HG02798 (cell line): ENCODE results near the gene SLC12A2.

Experiments
- ATAC-seq: cut with Tn5 transposase; IDR thresholded peaks from one replicate; pipeline ENCODE4 v1.9.1; 2021; ENCODE audit warnings: mild to moderate bottlenecking; ENCODE audit not compliant: unreplicated experiment, poor library complexity

SLC12A2 gene

GRCh38 chr5:128156521-128156920, 73.0 kb downstream of the SLC12A2 start:
- ATAC-seq, result no peak

GRCh38 chr5:128158342-128158741, 74.8 kb downstream of the SLC12A2 start:
- no peak for ATAC-seq

- ATAC-seq, result no peak
Observed at GRCh38 chr5:128163991-128164390, 80.4 kb downstream of the SLC12A2 start.

- ATAC-seq, result no peak
Observed at GRCh38 chr5:128169401-128170017, 85.9 kb downstream of the SLC12A2 start.

- no peak for ATAC-seq
Observed at GRCh38 chr5:128172102-128172501, 88.5 kb downstream of the SLC12A2 start.

GRCh38 chr5:128174951-128175350, 91.4 kb downstream of the SLC12A2 start:
- ATAC-seq, result no peak

- ATAC-seq, result peak; percentile 54
Observed at GRCh38 chr5:128192368-128192767, 108.8 kb downstream of the SLC12A2 start.

GRCh38 chr5:128193665-128194390, 110.3 kb downstream of the SLC12A2 start:
- ATAC-seq, result no peak

GRCh38 chr5:128195316-128195715, 111.8 kb downstream of the SLC12A2 start:
- ATAC-seq, result no peak

GRCh38 chr5:128196080-128196479, 112.5 kb downstream of the SLC12A2 start:
- ATAC-seq, result no peak

- no peak for ATAC-seq
Observed at GRCh38 chr5:128196791-128197190, 113.2 kb downstream of the SLC12A2 start.

GRCh38 chr5:128197896-128198522, 114.4 kb downstream of the SLC12A2 start:
- ATAC-seq, result no peak

GRCh38 chr5:128199104-128199503, 115.5 kb downstream of the SLC12A2 start:
- no peak for ATAC-seq

GRCh38 chr5:128199611-128200010, 116.0 kb downstream of the SLC12A2 start:
- ATAC-seq, result no peak

- peak; percentile 96 for ATAC-seq
Observed at GRCh38 chr5:128201065-128201926, 117.7 kb downstream of the SLC12A2 start.

- ATAC-seq, result no peak
Observed at GRCh38 chr5:128202320-128202719, 118.8 kb downstream of the SLC12A2 start.

GRCh38 chr5:128208436-128208835, 124.9 kb downstream of the SLC12A2 start:
- ATAC-seq, result no peak

- ATAC-seq, result no peak
Observed at GRCh38 chr5:128212191-128212806, 128.7 kb downstream of the SLC12A2 start.

GRCh38 chr5:128213340-128213739, 129.8 kb downstream of the SLC12A2 start:
- peak; percentile 65 for ATAC-seq

- no peak for ATAC-seq
Observed at GRCh38 chr5:128213833-128214232, 130.3 kb downstream of the SLC12A2 start.
